Gastroesophageal sphincter (tissue), 4 donors: ENCODE results near the gene FAM210B. TPM values are rescaled to one million over a fixed set of nuclear protein-coding genes. Genes with fewer than 3 reads are reported as not detected.

ENCODE experiments used
- ATAC-seq: fragments of 150-250 bp; one replicate; pipeline ENCODE4 v1.9.1; 2016; ENCODE audit warnings: mild to moderate bottlenecking, moderate library complexity
- H3K27ac ChIP-seq, 4 donors: fragments of 200-600 bp; sonication (generic) in 3 of 4; 1 replicate in 3 of 4; 2 replicates in 1 of 4; pipeline ENCODE4 v1.5.1; 2016 to 2019
- H3K27me3 ChIP-seq: fragments of 200-600 bp; sonication (generic); one replicate; pipeline ENCODE4 v1.5.1; 2019
- H3K36me3 ChIP-seq, 2 donors: fragments of 200-600 bp; sonication (generic); one replicate each; pipeline ENCODE4 v1.5.1; 2019; ENCODE audit warnings: control low read depth in 1 of 2
- H3K4me1 ChIP-seq, 3 donors: fragments of 200-600 bp; sonication (generic); 1 replicate in 2 of 3; 2 replicates in 1 of 3; pipeline ENCODE4 v1.5.1; 2016 to 2019; ENCODE audit warnings: control low read depth in 2 of 3
- H3K4me3 ChIP-seq, 2 donors: fragments of 200-600 bp; sonication (generic); one replicate each; pipeline ENCODE4 v1.5.1; 2019; ENCODE audit warnings: mild to moderate bottlenecking in 1 of 2, moderate library complexity in 1 of 2
- H3K9me3 ChIP-seq, 3 donors: fragments of 200-600 bp; sonication (generic); one replicate each; pipeline ENCODE4 v1.5.1; 2017 to 2019; ENCODE audit warnings: control low read depth in 2 of 3
- CTCF ChIP-seq, 4 experiments: fragments of 200-600 bp in 2 of 4; fragments of 450-650 bp in 2 of 4; sonication (generic) in 1 of 4; IDR thresholded peaks; one replicate each; pipeline ENCODE4 v1.5.1; 2017 to 2019; ENCODE audit warnings: antibody characterized with exemption in 4 of 4, mild to moderate bottlenecking in 2 of 4, moderate library complexity in 2 of 4
- EP300 ChIP-seq: sonication (generic); formaldehyde crosslinking; IDR thresholded peaks from one replicate; pipeline ENCODE4 v1.6.1; 2017; ENCODE audit warnings: antibody characterized with exemption, mild to moderate bottlenecking
- POLR2A ChIP-seq, 2 donors: fragments of 450-650 bp; IDR thresholded peaks; one replicate each; pipeline ENCODE4 v1.6.1; 2017; ENCODE audit warnings: antibody characterized with exemption in 2 of 2, mild to moderate bottlenecking in 2 of 2, moderate library complexity in 1 of 2
- POLR2AphosphoS5 ChIP-seq: sonication (generic); formaldehyde crosslinking; IDR thresholded peaks from one replicate; pipeline ENCODE4 v1.6.1; 2017; ENCODE audit warnings: antibody characterized with exemption
- WGBS, 2 donors: methylation state at CpG; one replicate each; pipeline ENCODE4 v1.1.5; 2018; ENCODE audit warnings: low coverage in 1 of 2; 5-methylcytosine and 5-hydroxymethylcytosine counted together
- total RNA-seq, 4 donors: library from RNA; depleted of rRNA; stranded (reverse); fragments of >200 nt; gene quantifications; one replicate each; pipeline ENCODE4 v1.1.0, GENCODE V29; 2016

Gene FAM210B
- total RNA-seq, 4 donors from 2014 or later, result 57.4 to 79.9 (median 59.3) TPM

GRCh38 chr20:56345911-56346310 is 12.9 kb upstream of the FAM210B start:
- no peak for ATAC-seq
- Histone ChIP-seq H3K36me3 (no peaks in the 10 kb centered on the region), H3K27me3 (peaks cover 53% of the 10 kb centered on the region), H3K4me1 (peaks cover 0 to 8% (median 5%) of the 10 kb centered on the region in 3 donors), H3K9me3 (no peaks in the 10 kb centered on the region), H3K4me3 (no peak overlapping the region), H3K27ac (no peak overlapping the region)
- TF ChIP-seq EP300, result no peak
- no peak for TF ChIP-seq POLR2AphosphoS5
- TF ChIP-seq POLR2A (IDR thresholded peaks at IDR 0.05), result no peak
- TF ChIP-seq CTCF (IDR thresholded peaks at IDR 0.05), result no peak
- WGBS, 2 donors, result 81% methylated on average over 6 to 8 of the region's 8 CpGs

GRCh38 chr20:56347628-56348304 is 11.0 kb upstream of the FAM210B start:
- 47 to 50% methylated on average over 11 to 12 of the region's 13 CpGs for WGBS, 2 donors
- H3K36me3 ChIP-seq, result no peaks in the 10 kb centered on the region
- no peak overlapping the region for H3K27ac ChIP-seq
- peaks cover 49% of the 10 kb centered on the region for H3K27me3 ChIP-seq
- no peak for ATAC-seq
- no peak for TF ChIP-seq CTCF (IDR thresholded peaks at IDR 0.05)
- no peak for TF ChIP-seq POLR2A (IDR thresholded peaks at IDR 0.05)
- no peak for TF ChIP-seq POLR2AphosphoS5
- TF ChIP-seq EP300, result no peak
- H3K9me3 ChIP-seq, result no peaks in the 10 kb centered on the region
- no peak overlapping the region for H3K4me3 ChIP-seq
- peaks cover 0 to 8% (median 5%) of the 10 kb centered on the region in 3 donors for H3K4me1 ChIP-seq

GRCh38 chr20:56348305-56348693 is 10.5 kb upstream of the FAM210B start:
- WGBS, 2 donors, result 5 to 11% methylated on average over 5 of the region's 5 CpGs
- ATAC-seq, result no peak
- Histone ChIP-seq H3K27ac (no peak overlapping the region), H3K9me3 (no peaks in the 10 kb centered on the region), H3K36me3 (no peaks in the 10 kb centered on the region), H3K4me3 (no peak overlapping the region), H3K27me3 (peaks cover 44% of the 10 kb centered on the region), H3K4me1 (peaks cover 0 to 8% (median 5%) of the 10 kb centered on the region in 3 donors)
- TF ChIP-seq EP300 (no peak), CTCF (IDR thresholded peaks at IDR 0.05) (no peak), POLR2AphosphoS5 (no peak), POLR2A (IDR thresholded peaks at IDR 0.05) (no peak)

- Histone ChIP-seq H3K4me3 (no peak overlapping the region), H3K36me3 (no peaks in the 10 kb centered on the region), H3K9me3 (no peaks in the 10 kb centered on the region), H3K27ac (no peak overlapping the region), H3K27me3 (peaks cover 39% of the 10 kb centered on the region), H3K4me1 (peaks cover 0 to 6% (median 4%) of the 10 kb centered on the region in 3 donors)
- 0 to 14% methylated on average over 3 of the region's 3 CpGs for WGBS, 2 donors
- no peak for ATAC-seq
- TF ChIP-seq CTCF (IDR thresholded peaks at IDR 0.05) (no peak), EP300 (no peak), POLR2AphosphoS5 (no peak), POLR2A (IDR thresholded peaks at IDR 0.05) (no peak)
These were observed 10.0 kb upstream of the FAM210B start for GRCh38 chr20:56348746-56349145.

- no peak overlapping the region for H3K27ac ChIP-seq
- peaks cover 19% of the 10 kb centered on the region for H3K27me3 ChIP-seq
- no peaks in the 10 kb centered on the region for H3K36me3 ChIP-seq
- TF ChIP-seq CTCF (IDR thresholded peaks at IDR 0.05), result no peak
- no peak for TF ChIP-seq POLR2AphosphoS5
- TF ChIP-seq POLR2A (IDR thresholded peaks at IDR 0.05), result no peak
- no peak for TF ChIP-seq EP300
- ATAC-seq, result no peak
- 64 to 70% methylated on average over 2 of the region's 2 CpGs for WGBS, 2 donors
- no peaks in the 10 kb centered on the region for H3K4me1 ChIP-seq
- no peak overlapping the region for H3K4me3 ChIP-seq
- H3K9me3 ChIP-seq, result no peaks in the 10 kb centered on the region
These were observed 7.9 kb upstream of the FAM210B start for GRCh38 chr20:56350842-56351241.
